ENCODE data around the gene ZNF770. TPM values are rescaled to one million over a fixed set of nuclear protein-coding genes. Genes with fewer than 3 reads are reported as not detected.

The ZNF770 gene
- 14.2 to 17.5 TPM (median 15.5 TPM) in 5 replicates for total RNA-seq (2022; extraction: Qiagen RNA extraction)

GRCh38 chr15:34988027-34988902 is at the start of gene ZNF770:
ZNF770 (minus strand) TSS chr15:34988287; CDS start chr15:34983434, 4,853 bp downstream.

GRCh38 chr15:34969340-34970097 is 18.6 kb downstream of the ZNF770 start, which contains the start of gene AQR:
AQR (minus strand) TSS chr15:34969742; CDS start chr15:34969613, 129 bp downstream.

Other genes with a start within 250 kb of the ZNF770 start
- not detected in 5 replicates for gene GJD2, start 233.3 kb downstream of the ZNF770 start, total RNA-seq (2022; extraction: Qiagen RNA extraction)
- gene ACTC1, start 192.7 kb downstream of the ZNF770 start, total RNA-seq (2022; extraction: Qiagen RNA extraction) = 0.13 to 0.38 TPM (median 0.24 TPM) in 5 replicates
- 27.3 to 33.4 TPM (median 30.8 TPM) in 5 replicates for gene AQR, start 18.5 kb downstream of the ZNF770 start, total RNA-seq (2022; extraction: Qiagen RNA extraction)
- not detected in 5 replicates for gene NANOGP8, start 97.0 kb upstream of the ZNF770 start, total RNA-seq (2022; extraction: Qiagen RNA extraction)